ENCODE data around the gene LCE3D. TPM values are rescaled to one million over a fixed set of nuclear protein-coding genes. Genes with fewer than 3 reads are reported as not detected.
"Not testable (repeated sequence)": the region's sequence is repeated elsewhere in the genome, so short reads cannot be mapped to it uniquely, and the experiment has no call there.

The LCE3D gene, protein sequence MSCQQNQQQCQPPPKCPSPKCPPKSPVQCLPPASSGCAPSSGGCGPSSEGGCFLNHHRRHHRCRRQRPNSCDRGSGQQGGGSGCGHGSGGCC
- not detected in 2 replicates for total RNA-seq (2014; rRNA removed; shearing (Covaris generic))

DNA sequence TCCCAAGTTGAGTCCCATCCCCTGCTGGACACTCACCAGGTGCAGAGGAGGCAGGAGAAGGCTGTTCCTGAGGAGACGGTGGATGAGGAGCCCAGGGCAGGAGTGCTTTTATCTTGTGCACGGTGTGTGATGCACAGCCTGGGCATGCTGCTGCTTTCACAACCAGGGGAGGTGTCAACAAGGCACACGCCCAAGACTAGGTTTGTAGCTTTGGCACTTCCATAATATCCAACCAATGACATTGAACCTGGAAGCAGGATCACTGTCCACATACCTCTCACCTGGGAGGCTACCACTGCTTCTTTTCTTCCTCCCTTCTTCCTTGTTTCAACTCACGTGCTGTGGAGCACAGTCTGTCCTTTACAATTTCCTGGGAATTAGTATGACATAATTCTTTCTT lies at the start of gene LCE3D:
Gene LCE3D, minus strand, starts transcription at position 84 of the 400 bp plus-strand sequence. CDS start 580 bp downstream, outside the sequence.
- no peak for DNase-seq (ENCODE audit: low read depth)

DNA sequence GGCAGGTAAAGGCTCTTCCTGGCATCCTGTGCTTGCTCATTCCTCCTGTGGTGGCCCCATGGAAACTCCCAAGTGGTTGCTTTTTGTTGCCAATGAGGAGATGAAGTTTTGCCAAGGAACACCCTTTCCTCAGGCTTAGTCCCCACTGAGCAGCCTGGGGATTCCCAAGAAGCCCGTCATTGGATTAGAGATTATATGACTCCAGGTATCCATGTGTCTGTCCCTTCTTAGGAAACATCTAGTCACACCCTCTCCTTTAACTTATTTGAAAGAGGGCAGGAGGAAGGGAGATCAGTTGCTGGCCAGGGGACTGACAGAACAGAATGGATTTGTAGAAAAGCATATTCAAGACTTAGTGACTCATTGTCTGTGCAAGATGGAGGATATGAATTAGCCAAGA lies 46.4 kb upstream of the LCE3D start:
- no peak for DNase-seq (ENCODE audit: low read depth)

DNA sequence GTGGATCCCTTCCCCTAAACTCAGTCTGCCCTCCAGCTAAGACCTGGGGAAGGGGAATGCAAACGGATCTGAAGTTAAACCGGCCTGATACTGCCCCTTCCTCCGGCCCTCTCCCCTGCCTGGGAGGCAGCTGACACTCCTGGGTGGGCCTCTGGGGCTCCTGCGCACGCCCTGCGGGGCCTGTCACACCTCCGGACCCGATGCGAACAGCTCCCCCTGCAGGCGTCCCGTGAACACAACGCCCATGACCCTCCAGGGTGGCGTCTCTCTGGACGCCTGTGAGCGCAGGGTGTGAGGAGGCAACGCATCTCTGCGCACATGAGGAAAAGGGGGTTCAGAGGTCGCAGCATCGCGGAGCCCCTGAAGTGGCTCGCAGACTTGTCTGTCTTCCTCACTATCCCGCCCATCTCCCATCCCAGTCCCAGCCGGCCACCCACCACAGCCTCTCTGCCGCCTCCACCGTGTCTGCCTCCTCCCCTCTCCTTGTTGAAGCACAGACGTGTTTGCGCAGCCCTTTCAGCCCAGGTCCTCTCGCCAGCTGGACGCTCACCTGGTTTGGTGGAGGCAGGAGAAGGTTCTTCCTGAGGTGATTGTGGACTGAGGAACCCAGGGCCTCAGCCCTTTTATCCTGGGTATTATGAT lies 43.0 kb upstream of the LCE3D start:
- DNase-seq (ENCODE audit: low read depth), result peak; percentile 16

DNA sequence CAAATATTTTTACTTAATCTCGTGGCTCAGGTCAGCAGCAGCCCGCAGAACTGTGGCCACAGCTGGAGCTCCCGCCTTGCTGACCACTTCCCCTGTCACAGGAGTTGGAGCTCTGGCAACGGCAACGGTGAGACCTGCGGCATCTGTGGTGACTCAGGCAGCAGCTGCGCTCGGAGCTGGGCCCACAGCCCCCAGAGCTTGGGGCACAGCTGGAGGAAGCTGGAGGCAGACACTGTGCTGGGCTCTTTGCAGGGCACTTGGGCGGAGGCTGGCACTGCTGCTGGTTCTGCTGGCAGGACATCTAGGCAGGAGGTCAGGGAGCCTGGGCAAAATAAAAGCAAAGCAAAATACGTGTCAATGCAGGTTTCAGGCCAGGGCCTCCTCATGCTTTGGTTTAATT lies 42.5 kb upstream of the LCE3D start, which contains the start of gene LCE3A:
Gene LCE3A, minus strand, starts transcription at position 301 of the 400 bp plus-strand sequence. Its CDS starts 0 bp downstream, at position 301.
- DNase-seq (ENCODE audit: low read depth), result peak; percentile 30

DNA sequence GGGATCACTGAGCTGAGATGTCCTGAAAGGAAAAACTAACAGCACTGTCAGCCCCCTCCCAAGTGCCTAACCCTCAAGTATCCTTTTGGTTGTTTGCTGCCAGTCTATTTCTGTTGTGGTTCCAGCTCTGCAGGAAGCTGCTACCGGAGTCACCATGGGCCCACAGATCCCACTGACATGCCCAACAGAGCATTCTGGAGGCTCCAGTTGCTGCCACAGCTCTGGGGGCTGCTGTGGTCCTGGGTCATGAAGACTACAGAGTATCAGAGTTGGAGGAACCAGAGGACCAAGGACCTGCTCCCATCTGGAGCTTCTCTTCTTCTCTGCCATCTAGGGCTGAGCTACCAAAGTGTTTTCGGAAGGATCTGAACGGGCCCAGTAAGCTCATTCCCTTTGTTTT lies 41.7 kb upstream of the LCE3D start:
- DNase-seq (ENCODE audit: low read depth), result no peak

DNA sequence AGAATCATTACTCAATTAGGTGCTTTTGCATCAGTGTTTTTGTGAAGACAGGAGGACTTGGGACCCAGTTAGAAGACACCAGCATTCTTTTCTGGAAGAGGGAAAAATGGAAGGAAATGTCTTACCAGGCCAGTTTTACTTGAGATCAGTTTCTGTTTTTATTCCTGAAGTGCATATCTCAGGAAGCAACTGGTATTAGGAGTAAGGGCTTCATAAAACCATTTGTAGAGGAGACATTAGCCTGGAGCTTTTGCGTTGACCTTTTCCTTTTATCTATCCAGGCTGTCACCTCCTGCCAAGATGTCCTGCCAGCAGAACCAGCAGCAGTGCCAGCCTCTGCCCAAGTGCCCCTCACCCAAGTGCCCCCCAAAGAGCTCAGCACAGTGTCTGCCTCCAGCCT lies 33.2 kb upstream of the LCE3D start, which contains the start of gene LCE3B:
Gene LCE3B, plus strand, starts transcription at position 301 of the 400 bp plus-strand sequence. Its CDS starts 0 bp downstream, at position 301.
- no peak for DNase-seq (ENCODE audit: low read depth)

DNA sequence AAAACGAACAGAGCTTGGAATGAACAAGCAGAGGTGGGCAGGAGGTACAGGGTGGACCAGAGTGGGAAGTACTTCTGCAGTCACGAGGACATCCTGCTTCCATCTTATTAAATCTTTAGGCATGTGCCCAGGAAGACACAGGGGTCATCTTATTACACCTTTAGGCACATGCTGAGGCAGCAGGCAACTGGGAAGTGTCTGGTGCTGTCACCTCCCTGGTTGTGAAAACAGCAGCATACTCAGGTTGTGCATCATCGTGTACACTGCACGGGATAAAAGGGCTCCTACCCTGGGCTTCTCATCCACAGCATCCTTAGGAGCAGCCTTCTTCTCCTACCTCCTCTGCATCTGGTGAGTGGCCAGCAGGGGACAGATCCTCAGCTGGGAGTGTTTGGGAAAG lies 19.6 kb upstream of the LCE3D start, which contains the start of gene LCE3C:
Gene LCE3C, plus strand, starts transcription at position 301 of the 400 bp plus-strand sequence. CDS start 498 bp downstream, outside the sequence.
- DNase-seq (ENCODE audit: low read depth), result no peak

DNA sequence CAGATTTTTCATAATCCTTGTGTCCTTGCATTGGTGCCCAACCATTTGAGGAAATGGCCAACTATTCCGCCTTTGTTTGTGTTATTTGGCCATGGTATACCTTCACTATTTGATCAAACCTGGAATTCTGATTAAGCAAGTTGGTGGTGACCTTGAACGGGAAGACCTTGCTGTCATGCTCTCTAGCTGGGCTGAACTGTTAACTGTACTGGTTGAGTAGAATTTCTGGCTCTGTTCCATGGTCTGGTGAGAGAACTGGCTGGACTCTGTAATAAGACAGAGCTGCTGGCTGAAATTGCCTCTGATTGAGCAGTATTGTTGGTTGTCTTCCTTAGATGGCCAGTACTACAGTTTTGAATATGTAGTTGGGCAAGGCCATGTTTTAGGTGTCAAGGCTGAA lies 16.7 kb upstream of the LCE3D start:
- DNase-seq (ENCODE audit: low read depth), result no peak

DNA sequence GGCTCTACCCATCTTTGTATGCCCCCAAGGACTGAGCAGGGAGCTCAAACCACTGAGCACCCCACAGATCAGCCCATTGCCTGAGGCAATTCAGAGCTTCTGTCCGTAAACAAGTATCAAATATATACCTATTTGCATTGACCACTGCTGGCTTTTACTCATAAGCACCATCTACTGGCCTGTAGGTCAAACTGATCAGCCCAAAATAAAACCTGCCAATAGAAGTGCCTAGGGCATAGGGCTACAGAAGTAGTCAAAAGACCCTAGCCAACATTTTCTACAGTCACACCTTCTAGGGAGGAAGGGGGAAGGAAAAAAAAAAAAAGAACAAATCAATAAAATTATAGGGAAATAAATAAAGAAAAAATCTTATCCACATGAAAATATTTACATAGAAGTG lies 5.3 kb upstream of the LCE3D start:
- DNase-seq (ENCODE audit: low read depth), result no peak

DNA sequence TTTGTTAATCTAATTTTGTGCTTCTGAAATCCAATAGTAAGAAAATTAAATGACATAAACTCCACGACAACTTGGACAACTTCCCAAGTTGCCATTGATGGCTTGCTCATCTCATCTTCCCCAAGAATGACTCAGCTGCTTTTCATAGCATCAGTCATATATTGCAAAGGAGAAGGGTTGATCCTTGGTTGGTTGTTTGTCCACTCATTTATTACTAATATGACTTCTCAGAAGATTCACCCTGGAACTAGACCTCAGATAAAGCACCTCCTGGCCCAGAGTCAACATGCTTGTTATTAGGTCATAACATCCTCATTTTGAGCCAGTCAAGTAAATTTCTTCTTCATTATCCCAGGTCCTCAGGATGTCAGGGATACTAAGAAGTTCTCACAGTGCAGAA lies 2.3 kb upstream of the LCE3D start:
- no peak for DNase-seq (ENCODE audit: low read depth)

DNA sequence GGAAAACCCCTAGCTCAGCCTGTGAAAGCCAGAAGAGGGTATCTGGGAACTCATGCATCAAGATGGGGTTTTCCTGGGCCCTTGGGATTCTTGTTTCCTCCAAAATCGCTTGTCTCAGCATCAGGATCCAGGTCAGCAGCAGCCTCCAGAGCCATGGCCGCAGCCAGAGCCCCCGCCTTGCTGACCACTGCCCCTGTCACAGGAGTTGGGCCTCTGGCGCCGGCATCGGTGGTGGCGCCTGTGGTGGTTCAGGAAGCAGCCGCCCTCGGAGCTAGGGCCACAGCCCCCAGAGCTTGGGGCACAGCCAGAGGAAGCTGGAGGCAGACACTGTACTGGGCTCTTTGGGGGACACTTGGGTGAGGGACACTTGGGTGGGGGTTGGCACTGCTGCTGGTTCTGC lies 790 bp downstream of the LCE3D start:
- not testable (repeated sequence) for DNase-seq (ENCODE audit: low read depth)

DNA sequence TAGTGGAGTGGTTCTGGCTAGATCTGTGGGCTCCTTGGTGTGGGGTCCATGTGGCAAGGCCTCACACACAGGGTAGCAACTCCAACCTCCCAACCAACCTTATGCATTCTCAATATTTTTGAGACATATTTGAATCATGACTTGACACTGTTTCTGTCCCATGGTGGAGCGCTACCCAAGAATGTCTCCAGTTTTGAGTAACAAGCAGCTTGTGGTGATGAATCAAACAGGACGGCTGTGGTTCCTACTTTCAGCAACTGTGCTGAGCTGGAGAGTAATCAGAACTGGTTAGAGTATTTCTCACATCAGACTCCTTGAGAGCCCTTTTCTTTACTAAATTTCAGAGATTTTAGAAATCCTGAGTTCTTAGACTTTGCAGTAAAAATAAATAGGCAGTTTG lies 3.1 kb downstream of the LCE3D start:
- no peak for DNase-seq (ENCODE audit: low read depth)

DNA sequence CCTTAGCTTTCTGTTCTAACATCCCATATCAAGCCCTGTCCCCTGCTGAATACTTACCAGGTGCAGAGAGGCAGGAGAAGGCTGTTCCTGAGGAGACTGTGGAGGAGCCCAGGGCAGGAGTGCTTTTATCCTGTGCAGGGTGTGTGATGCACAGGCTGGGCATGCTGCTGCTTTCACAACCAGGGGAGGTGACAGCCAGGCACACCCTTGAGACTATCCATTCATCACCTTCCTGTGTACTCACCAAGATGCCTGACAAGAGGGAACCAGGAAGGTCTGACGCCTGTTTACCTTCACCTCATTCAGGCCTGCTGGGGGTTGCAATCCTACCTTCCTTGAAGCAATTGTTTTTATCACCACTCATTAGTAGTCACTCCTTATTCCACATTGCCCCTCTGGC lies 13.6 kb downstream of the LCE3D start, which contains the start of gene LCE3E:
Gene LCE3E, minus strand, starts transcription at position 100 of the 400 bp plus-strand sequence. CDS start 572 bp downstream, outside the sequence.
- no peak for DNase-seq (ENCODE audit: low read depth)

DNA sequence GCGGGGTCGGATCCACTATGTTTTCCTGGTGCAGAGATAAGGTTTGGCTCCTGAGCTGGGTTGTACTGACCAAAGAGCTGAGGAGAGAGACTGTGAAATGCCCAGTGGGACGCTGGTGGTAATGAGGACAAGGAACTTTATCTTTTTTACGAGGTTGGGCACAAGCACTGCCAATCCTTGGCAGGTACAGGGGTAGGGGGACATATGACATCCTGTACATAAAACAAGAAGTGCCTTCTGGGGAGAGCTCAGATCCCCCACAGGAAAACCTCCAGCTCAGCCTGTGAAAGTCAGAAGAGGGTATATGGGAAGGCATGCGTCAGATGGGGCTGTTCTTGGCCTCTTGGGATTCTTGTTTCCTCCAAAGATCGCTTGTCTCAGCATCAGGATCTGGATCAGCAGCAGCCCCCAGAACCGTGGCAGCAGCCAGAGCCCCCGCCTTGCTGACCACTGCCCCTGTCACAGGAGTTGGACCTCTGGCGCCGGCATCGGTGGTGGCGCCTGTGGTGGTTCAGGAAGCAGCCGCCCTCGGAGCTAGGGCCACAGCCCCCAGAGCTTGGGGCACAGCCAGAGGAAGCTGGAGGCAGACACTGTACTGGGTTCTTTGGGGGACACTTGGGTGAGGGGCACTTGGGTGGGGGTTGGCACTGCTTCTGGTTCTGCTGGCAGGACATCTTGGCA lies 14.6 kb downstream of the LCE3D start:
- DNase-seq (ENCODE audit: low read depth), result no peak

DNA sequence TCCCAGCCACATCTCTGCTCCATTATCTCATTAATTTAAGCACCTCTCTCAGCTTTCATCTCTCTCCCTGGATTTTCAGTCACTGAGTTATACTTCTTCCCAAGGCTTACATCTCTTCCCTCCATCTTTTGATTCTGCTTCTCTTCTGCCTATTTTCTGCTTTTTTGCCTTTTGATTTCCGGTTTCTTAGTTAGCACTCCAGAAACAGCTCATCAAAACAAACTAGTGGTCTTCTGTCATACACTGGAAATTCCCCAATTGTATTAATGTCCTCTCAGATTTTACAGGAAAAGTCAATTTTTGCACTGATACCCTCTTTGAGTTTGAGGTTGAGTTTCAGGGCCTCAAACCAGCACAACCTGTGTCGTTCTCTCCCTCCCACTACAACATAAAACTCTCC lies 15.2 kb downstream of the LCE3D start:
- DNase-seq (ENCODE audit: low read depth), result no peak

DNA sequence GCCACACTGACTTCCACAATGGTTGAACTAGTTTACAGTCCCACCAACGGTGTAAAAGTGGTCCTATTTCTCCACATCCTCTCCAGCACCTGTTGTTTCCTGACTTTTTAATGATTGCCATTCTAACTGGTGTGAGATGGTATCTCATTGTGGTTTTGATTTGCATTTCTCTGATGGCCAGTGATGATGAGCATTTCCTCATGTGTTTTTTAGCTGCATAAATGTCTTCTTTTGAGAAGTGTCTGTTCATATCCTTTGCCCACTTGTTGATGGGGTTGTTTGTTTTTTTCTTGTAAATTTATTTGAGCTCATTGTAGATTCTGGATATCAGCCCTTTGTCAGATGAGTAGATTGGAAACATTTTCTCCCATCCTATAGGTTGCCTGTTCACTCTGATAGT lies 32.0 kb downstream of the LCE3D start:
- not testable (repeated sequence) for DNase-seq (ENCODE audit: low read depth)

DNA sequence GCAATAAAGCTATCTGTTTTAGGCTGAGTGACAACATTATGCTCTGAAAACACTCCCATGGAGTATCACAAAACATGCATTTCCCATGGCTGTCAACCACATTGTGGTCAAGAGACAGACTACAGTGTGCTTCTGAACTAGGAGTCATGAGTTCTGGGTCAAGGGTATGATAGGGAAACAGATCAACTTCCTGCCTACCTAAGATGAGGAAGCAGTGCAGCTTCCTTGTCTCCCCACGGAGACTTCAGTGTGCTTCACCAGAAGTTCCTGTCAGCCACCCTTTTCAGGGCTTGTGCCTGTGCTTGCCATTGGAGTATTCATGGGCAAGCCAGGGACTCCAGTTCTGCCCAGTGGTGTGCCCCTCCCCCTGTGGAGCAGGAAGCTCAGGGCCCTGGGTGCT lies 33.6 kb downstream of the LCE3D start:
- DNase-seq (ENCODE audit: low read depth), result no peak

DNA sequence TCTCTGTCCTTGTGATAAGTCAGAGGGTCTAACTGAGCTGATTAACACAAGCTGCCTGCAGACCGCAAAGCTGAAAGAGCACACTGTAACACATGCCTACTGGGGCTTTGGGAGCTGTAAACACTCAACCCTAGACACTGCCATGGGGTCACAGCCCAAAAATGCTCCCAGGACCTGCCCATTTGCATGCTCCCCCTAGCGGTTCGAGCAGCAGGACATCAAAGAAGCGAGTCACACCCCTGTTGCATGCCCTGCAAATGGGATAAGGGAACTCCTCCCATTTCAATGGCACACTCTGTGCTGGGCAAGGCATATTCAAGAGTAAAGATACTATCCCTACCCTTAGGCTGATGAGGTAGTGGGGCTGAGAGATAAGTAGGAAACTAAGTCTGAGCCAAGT lies 36.5 kb downstream of the LCE3D start:
- no peak for DNase-seq (ENCODE audit: low read depth)

DNA sequence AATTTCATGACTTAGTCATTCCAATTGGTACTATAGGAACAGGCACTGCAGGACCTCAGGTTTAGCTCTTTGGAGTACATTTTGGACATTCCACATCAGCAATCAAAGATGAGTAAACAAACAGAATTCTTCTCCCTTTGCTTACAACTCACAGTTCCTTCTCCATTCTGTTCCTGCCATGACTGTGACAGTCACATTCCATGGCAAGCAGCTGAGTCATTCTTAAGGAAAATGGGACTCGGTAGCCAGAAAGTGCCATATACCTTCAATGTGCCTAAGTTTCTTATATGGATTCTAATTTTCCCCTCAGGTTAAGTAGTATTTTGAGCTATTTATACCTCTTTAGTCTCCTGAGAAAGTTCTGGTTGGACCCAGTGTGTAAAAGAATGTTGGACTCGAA lies 40.4 kb downstream of the LCE3D start:
- DNase-seq (ENCODE audit: low read depth), result no peak

DNA sequence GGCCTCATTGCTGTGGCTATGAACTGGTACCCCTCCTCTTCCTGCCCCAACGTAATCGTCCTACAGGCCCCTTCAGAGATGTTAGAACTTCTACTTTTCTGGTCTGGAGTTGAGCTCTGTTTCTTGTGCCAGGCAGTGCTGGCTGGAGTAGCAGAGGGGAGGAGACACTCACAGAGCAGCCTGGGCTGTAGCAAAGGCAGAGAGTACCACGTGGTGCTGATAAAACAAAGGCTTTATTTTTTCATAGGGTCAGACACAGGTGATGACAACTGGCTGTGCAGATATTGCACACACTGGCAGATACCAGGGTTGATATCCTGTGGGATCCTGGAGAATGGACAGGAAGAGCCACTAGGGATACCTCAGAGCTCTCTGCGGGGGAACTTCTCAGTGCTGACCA lies 42.8 kb downstream of the LCE3D start:
- no peak for DNase-seq (ENCODE audit: low read depth)

DNA sequence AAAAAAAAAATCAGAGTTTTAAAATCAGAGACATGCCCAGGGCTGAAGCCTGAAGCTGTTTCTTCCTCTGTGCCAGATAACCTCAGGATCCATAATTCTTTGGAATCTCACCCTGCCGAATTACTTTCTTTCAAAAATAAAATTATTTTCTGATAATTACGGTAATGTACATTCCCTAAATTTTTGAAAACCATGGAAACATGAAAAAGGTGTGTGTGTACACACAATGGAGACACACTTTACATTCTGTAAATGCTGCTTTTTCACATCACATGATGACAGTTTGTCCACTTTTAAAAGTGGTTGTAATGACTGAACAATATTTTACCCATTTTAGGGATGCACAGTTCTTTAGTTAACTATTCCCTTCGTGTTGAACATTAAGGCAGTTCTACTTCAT lies 44.5 kb downstream of the LCE3D start:
- DNase-seq (ENCODE audit: low read depth), result no peak

DNA sequence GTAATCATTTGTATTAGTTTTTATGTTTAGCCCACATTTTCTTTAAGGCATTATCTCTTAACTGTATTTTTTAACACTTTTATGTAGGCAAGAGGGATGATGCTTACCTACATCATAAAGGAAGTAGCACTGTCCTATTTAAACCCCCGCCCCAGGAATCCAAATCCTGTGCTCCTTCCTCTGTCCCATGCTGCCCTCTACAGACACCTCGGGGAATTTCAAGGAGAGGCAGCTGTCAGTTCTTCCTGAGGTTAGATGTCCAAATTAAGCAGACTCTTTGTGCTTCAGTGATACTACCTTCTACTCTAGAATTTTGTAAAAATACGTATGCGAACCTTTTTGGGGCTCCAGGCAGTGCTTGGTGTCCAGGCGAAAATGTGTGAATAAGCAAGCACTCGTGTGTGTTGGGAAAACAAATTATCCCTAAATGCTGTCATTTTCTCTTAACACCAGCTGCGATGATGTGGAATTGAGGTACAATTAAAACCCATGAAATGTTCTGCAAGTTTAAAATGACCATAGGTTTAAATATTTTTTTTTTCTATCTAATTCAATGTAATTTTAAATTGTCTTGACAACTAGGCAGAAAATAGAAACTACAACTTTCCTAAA lies 46.9 kb downstream of the LCE3D start:
- peak; percentile 63 for DNase-seq (ENCODE audit: low read depth)
